ENCODE results near the gene FUBP3. TPM values are rescaled to one million over a fixed set of nuclear protein-coding genes. Genes with fewer than 3 reads are reported as not detected.

The FUBP3 gene
- 10 to 100 TPM; 74.1 to 87.3 (median 80.5) TPM for polyA plus RNA-seq (ENCODE audit: insufficient read length in 4 of 4)

GRCh38 chr9:130578865-130579737 is at the start of gene FUBP3:
TSS of gene FUBP3 (plus strand) at chr9:130579577. CDS start at chr9:130579681, 104 bp downstream.
- peak; percentile 63 to 83 (median 78) for DNase-seq (ENCODE audit: low read depth in 4 of 4, low spot score in 2 of 4)

- no peak for DNase-seq (ENCODE audit: low read depth in 4 of 4, low spot score in 2 of 4)
Observed at GRCh38 chr9:130530938-130531337, 48.4 kb upstream of the FUBP3 start.

- DNase-seq (ENCODE audit: low read depth in 4 of 4, low spot score in 2 of 4) = no peak
Observed at GRCh38 chr9:130531670-130532069, 47.7 kb upstream of the FUBP3 start.

- DNase-seq (ENCODE audit: low read depth in 4 of 4, low spot score in 2 of 4) = no peak
Observed at GRCh38 chr9:130532426-130533080, 46.8 kb upstream of the FUBP3 start.

- peak; percentile 13 to 28 (median 20) for DNase-seq (ENCODE audit: low read depth in 4 of 4, low spot score in 2 of 4)
Observed at GRCh38 chr9:130535818-130536521, 43.4 kb upstream of the FUBP3 start.

DNA sequence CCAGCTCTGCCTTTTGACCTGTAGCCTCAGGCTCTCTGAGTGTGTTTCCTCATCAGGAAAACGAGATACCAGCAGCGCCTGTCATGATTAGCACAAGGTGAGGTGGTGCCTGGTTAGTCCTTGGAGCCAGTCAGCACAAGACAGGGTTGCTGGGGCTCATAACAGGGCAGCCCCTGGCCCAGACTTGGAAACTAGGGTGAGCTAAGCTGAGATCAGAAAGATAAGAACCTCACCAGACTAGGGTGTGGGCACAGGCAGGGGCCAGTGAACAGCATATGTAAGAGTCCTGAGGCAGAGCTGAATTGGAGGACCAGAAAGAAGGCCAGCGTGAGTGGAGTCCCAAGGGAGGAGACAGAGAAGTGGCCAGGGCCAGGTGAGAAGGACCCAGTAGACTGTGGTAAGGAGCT is 42.7 kb upstream of the FUBP3 start:
- no peak for DNase-seq (ENCODE audit: low read depth in 4 of 4, low spot score in 2 of 4)

- no peak for DNase-seq (ENCODE audit: low read depth in 4 of 4, low spot score in 2 of 4)
Observed at GRCh38 chr9:130537346-130538050, 41.9 kb upstream of the FUBP3 start.

- no peak for DNase-seq (ENCODE audit: low read depth in 4 of 4, low spot score in 2 of 4)
Observed at GRCh38 chr9:130539420-130540223, 39.8 kb upstream of the FUBP3 start.

DNA sequence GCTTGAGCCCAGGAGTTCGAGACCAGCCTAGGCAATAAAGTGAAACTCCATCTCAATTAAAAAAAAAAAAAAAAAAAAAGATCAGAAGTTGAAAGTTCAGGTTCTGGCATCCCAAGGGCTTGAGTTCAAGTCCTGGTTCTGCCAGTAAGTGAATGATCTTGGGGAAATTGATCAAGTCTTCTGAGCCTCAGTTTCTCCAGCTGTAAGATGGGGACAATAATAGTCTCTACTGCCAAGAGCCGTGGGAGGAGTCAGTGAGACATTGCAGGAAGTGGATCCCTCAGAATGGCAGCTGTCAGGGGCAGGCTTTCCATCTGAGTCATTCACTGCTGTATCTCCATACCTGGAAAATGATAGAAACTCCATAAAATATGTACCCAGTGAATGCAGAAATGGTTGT is 37.8 kb upstream of the FUBP3 start:
- DNase-seq (ENCODE audit: low read depth in 4 of 4, low spot score in 2 of 4) = no peak

DNA sequence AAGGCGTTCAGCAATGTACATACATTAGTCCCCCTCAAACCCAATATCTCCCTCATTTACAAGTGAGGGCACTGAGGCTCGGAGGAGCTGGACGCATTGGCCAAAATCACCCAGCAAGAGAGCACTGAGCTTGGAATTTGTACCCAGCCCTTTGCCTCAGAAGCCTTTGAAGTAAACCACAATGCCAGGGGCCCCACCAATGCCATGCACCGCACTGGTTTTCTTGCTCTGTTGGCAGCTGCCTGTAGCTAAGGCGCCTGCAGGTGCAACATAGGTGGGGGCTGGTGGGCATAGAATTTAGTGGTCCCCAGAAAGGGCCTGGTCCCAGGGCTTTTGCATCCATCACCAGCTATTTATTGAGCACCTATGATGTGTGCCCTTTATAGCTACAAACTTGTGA is 37.3 kb upstream of the FUBP3 start:
- no peak for DNase-seq (ENCODE audit: low read depth in 4 of 4, low spot score in 2 of 4)

GRCh38 chr9:130542457-130543228 is 36.7 kb upstream of the FUBP3 start:
- no peak for DNase-seq (ENCODE audit: low read depth in 4 of 4, low spot score in 2 of 4)

DNA sequence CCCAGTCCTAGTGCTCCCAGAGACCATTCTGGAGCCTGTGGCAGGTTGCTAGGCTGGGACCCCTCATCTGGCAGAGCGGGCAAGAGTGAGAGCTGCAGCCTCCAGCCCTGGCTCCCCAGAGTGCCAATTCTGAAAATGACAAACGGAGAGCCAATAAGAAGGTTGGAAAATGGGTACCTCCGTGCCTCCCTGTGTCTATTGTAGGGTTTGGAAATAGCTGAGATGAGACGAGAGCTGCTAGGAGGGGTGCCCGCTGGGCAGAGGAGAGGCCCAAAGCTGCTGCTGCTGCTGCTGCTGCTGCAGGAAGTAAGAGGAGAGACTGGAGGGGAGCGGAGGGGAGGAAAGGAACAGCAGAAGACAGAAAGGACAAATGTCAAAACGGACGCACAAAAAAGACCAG is 36.0 kb upstream of the FUBP3 start:
- DNase-seq (ENCODE audit: low read depth in 4 of 4, low spot score in 2 of 4) = no peak

DNA sequence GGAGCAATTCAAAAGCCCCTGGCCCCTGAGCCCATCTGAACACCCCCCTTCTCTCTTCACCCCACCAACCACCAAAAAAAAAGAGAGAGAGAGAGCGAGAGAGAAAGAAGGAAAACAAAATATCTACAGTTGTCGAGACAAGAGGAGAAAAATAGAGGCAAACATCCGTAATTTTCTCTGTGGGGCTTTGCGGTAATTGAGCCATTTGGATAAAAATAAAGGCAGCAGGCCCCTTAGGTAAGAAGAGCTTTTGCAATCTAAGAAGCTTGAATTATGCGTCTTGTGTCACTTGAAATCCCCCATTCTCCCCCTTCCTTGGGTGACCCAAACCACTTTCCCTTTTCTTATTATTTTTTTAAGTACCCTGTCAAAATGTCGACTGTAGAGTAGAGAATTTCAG is 35.5 kb upstream of the FUBP3 start:
- no peak for DNase-seq (ENCODE audit: low read depth in 4 of 4, low spot score in 2 of 4)

DNA sequence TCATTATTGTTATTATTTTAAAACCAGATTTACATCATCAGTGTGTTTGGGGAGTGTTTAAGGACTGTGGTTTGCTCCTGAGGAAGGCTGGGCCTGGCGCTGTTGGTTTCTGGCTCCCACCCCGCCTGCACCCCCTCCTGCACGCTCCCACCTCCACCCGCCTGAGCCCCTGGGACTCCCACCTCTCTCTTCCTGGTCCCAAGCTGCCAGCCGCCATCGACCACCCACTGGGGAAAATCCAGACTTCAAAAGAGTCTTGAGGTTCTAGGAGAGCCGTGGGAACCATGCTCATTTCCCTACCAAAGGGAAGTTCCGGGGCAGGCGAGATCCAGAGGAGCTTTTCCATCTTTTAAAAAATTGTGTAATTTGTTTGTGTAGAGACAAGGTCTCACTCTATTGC is 35.0 kb upstream of the FUBP3 start:
- no peak for DNase-seq (ENCODE audit: low read depth in 4 of 4, low spot score in 2 of 4)

- no peak for DNase-seq (ENCODE audit: low read depth in 4 of 4, low spot score in 2 of 4)
Observed at GRCh38 chr9:130548103-130548502, 31.3 kb upstream of the FUBP3 start.

DNA sequence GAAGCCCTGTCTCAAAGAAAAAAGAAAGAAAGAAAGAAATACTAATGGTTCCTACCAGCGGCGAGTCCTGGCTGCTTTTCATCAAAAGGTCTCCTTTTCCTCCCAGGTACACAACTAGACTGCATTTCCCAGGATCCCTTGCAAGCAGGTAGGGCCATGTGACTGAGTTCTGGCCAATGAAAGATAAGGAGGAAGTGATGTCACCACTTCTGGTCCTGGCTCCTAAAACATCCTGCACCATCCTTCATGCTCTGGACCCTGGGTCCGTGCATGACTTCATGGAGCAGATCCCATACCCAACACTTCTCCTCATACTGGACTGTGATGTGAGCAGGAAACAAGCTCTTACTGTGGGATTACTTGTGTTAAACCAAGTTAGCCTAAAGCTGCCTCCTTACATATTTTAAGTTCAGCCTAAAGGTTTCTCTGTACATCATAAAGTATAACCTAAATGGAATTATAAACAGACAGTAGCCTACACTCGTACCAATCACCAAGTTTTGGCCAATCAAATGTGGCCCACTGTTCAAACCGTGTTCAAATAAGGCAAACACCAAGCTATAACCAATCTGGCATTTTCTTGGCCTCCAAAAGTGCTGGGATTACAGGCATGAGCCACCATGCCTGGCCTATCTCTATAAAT is 30.2 kb upstream of the FUBP3 start:
- no peak for DNase-seq (ENCODE audit: low read depth in 4 of 4, low spot score in 2 of 4)

DNA sequence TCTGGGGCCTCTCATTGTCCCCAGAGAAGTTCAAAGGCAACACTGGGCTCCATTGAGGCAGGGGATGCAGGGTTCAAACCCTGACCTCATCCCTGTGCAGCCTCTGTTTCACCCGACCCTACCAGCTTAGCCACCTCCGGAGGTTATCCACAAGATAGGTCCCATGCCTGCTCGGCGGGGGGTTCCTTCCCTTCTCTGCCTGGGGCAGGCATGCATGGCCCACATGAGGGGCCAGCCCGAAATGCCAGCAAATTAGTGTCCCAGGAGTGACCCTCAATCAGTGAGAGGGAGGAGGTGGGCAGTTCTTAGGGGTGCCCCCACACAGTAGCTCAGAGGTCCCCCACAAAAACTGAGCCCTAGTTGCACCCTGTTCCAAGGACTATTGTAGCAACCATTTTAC is 24.8 kb upstream of the FUBP3 start:
- no peak for DNase-seq (ENCODE audit: low read depth in 4 of 4, low spot score in 2 of 4)

DNA sequence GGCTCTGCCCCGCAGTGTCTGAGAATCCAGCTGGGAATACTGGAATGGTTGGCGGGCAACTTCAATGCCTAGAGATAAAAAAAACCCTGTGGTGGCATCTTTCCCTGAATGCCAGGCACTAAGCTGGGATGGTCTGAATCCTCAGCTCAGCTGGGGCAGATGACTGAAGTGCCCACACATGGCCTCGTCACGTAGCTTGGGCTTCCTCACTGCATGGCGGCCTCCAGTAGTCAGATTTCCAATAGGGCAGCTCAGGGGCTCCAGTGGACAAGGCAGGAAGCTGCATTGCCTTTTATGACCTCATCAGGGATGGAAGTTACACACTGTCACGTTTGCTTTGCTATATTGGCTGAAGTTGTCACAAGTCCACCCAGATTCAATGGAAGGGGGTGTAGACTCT is 24.3 kb upstream of the FUBP3 start:
- DNase-seq (ENCODE audit: low read depth in 4 of 4, low spot score in 2 of 4) = no peak

DNA sequence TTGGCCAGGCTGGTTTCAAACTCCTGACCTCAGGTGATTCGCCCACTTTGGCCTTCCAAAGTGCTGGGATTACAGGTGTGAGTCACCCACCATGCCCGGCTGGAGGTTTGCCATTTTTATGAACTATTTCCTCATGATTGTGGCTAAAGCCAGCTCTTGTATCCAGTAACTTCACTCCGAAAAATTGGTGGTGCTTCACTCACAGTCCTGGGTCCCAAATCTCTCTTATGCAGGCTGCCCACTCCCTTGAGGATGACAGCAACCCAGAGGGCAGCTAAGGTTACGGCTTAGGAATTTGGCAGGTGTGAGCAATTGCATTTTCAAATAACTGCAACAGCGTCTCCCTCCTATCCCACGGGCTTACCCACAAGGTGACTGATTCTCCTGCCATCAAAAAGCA is 23.4 kb upstream of the FUBP3 start:
- no peak for DNase-seq (ENCODE audit: low read depth in 4 of 4, low spot score in 2 of 4)
